Karpas-422 (cell line): Measurements from ENCODE around the gene ZFYVE19. TPM values are rescaled to one million over a fixed set of nuclear protein-coding genes. Genes with fewer than 3 reads are reported as not detected.

Experiments used
- DNase-seq: peaks from one replicate; pipeline ENCODE4 v3.0.0-alpha.2; 2015
- H2AFZ ChIP-seq: fragments of 200-600 bp; sonication (generic); 2 replicates; pipeline ENCODE4 v1.6.1; 2014; ENCODE audit warnings: antibody characterized with exemption, low read length, mixed read lengths
- H3K27ac ChIP-seq: fragments of 200-600 bp; sonication (generic); 2 replicates; pipeline ENCODE4 v1.5.1; 2014; ENCODE audit warnings: mild to moderate bottlenecking, low read length, moderate library complexity
- H3K27me3 ChIP-seq: fragments of 200-600 bp; sonication (generic); 2 replicates; pipeline ENCODE4 v1.6.1; 2014; ENCODE audit warnings: low read length, mixed read lengths
- H3K36me3 ChIP-seq: fragments of 200-600 bp; sonication (generic); 2 replicates; pipeline ENCODE4 v1.6.1; 2014; ENCODE audit warnings: low read length, mixed read lengths; ENCODE audit not compliant: insufficient read depth
- H3K4me1 ChIP-seq: fragments of 200-600 bp; sonication (generic); 2 replicates; pipeline ENCODE4 v1.6.1; 2014; ENCODE audit warnings: mild to moderate bottlenecking, low read length, mixed read lengths
- H3K4me2 ChIP-seq: fragments of 200-600 bp; sonication (generic); 2 replicates; pipeline ENCODE4 v1.6.1; 2014; ENCODE audit warnings: low read length, low read depth, mild to moderate bottlenecking; ENCODE audit not compliant: poor library complexity, severe bottlenecking
- H3K4me3 ChIP-seq: fragments of 200-600 bp; sonication (generic); 2 replicates; pipeline ENCODE4 v1.5.1; 2014; ENCODE audit warnings: mild to moderate bottlenecking, antibody characterized with exemption, low read length, mixed read lengths
- H3K79me2 ChIP-seq: fragments of 200-600 bp; sonication (generic); 2 replicates; pipeline ENCODE4 v1.6.1; 2014; ENCODE audit warnings: mild to moderate bottlenecking, low read length, mixed read lengths
- H3K9ac ChIP-seq: fragments of 200-600 bp; sonication (generic); 2 replicates; pipeline ENCODE4 v1.6.0; 2014; ENCODE audit warnings: low read length
- H3K9me2 ChIP-seq: fragments of 200-600 bp; sonication (generic), shearing (Covaris generic); replicated peaks from 2 replicates; pipeline ENCODE4 v1.6.0; 2014; ENCODE audit warnings: mild to moderate bottlenecking, low read length, moderate library complexity; ENCODE audit not compliant: insufficient read depth
- H3K9me3 ChIP-seq: fragments of 300-700, 200-600 bp; sonication (generic); 2 replicates; pipeline ENCODE4 v1.6.1; 2014; ENCODE audit warnings: low read length, mixed read lengths
- H4K20me1 ChIP-seq: fragments of 200-600 bp; sonication (generic); 2 replicates; pipeline ENCODE4 v1.6.1; 2014; ENCODE audit warnings: mild to moderate bottlenecking, antibody characterized with exemption, low read length, low read depth; ENCODE audit not compliant: insufficient read depth
- total RNA-seq: library from RNA; depleted of rRNA; stranded (reverse); fragments of >200 nt; shearing (Covaris generic); gene quantifications from 2 replicates; pipeline ENCODE4 v1.2.3, GENCODE V29; 2014; ENCODE audit warnings: low replicate concordance; rRNA removed

The ZFYVE19 gene, protein sequence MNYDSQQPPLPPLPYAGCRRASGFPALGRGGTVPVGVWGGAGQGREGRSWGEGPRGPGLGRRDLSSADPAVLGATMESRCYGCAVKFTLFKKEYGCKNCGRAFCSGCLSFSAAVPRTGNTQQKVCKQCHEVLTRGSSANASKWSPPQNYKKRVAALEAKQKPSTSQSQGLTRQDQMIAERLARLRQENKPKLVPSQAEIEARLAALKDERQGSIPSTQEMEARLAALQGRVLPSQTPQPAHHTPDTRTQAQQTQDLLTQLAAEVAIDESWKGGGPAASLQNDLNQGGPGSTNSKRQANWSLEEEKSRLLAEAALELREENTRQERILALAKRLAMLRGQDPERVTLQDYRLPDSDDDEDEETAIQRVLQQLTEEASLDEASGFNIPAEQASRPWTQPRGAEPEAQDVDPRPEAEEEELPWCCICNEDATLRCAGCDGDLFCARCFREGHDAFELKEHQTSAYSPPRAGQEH
- total RNA-seq = 14.5 and 47.5 TPM in 2 replicates

DNA sequence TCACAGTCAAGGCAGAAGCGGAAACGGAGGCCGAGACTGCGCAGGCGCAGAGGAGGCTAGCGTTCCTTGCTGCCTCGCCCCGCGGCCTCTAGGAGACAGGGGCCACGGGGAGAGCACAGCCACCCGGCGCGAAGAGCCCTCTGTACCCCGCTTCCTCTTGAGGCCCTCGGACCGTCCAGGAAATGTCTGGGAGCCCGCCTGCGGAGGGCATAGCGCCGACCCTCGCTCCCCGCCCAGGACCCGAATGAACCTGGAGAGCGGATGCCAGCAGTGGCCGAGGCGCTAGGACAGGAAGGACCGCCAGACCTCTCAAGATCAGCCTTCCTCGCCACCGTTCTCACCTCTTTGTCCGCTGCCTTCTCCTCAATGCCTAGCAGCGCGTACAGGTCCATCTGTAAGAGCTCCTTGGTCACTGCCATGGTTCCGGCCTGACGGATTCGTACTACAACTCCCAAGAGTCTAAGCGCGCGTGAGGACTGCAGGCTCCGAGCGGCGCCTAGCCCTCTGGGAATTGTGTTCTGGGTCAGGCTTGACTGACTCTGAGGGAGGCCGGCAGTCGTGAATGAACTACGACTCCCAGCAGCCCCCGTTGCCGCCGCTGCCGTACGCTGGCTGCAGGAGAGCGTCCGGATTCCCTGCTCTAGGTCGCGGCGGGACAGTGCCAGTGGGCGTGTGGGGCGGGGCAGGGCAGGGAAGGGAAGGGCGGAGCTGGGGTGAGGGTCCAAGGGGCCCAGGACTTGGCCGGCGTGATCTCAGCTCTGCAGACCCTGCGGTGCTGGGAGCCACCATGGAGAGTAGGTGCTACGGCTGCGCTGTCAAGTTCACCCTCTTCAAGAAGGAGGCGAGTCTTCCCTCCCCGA lies at the start of gene ZFYVE19, which contains the start of gene DNAJC17:
Gene ZFYVE19, plus strand, starts transcription at position 62 of the 860 bp plus-strand sequence. Its CDS starts 501 bp downstream, at position 563.
Gene DNAJC17, minus strand, starts transcription at position 446 of the 860 bp plus-strand sequence. Its CDS starts 27 bp downstream, at position 419.
- H3K79me2 ChIP-seq = peaks cover 37% of the 10 kb centered on the region
- no peaks in the 10 kb centered on the region for H4K20me1 ChIP-seq
- peaks cover 21% of the 10 kb centered on the region for H3K4me1 ChIP-seq
- peak within 1 kb of the TSS; percentile 82 for H3K4me2 ChIP-seq
- no peaks in the 10 kb centered on the region for H3K9me2 ChIP-seq
- H3K9me3 ChIP-seq = no peaks in the 10 kb centered on the region
- H3K27ac ChIP-seq = peak within 1 kb of the TSS; percentile 79
- peak within 1 kb of the TSS; percentile 84 for H3K4me3 ChIP-seq
- H3K36me3 ChIP-seq = no peaks in the 10 kb centered on the region
- DNase-seq = peak; percentile 99
- H3K9ac ChIP-seq = peak within 1 kb of the TSS; percentile 92
- H2AFZ ChIP-seq = peak within 1 kb of the TSS; percentile 95
- no peaks in the 10 kb centered on the region for H3K27me3 ChIP-seq

DNA sequence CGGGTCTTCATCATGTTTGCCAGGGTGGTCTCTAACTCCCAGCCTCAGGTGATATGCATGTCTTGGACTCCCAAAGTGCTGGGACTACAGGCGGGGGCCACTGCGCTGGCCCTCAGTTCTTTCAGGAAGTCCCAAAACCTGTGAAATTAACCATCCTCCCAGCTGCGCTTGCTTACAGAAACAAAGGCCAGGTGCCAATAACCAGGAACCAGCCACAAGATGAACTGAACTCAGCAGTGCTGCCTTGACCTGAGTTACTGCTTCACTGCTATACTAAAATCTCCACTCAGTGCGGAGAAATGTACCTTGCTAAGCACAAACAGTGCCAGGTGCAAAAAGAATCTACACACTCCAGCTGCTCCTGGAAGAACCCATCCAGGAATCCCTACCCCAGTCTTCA lies 46.9 kb upstream of the ZFYVE19 start:
- H2AFZ ChIP-seq = no peak overlapping the region
- no peak overlapping the region for H3K4me3 ChIP-seq
- H3K79me2 ChIP-seq = peaks cover under 1% of the 10 kb centered on the region; the same call in 1 of the 2 replicates
- H3K9me2 ChIP-seq = no peaks in the 10 kb centered on the region
- H3K4me1 ChIP-seq = peaks cover 26% of the 10 kb centered on the region
- DNase-seq = no peak
- no peaks in the 10 kb centered on the region for H3K27me3 ChIP-seq
- no peak overlapping the region for H3K27ac ChIP-seq
- H3K9ac ChIP-seq = no peak overlapping the region
- H3K4me2 ChIP-seq = no peak overlapping the region
- no peaks in the 10 kb centered on the region for H4K20me1 ChIP-seq
- H3K9me3 ChIP-seq = no peaks in the 10 kb centered on the region
- no peaks in the 10 kb centered on the region for H3K36me3 ChIP-seq

DNA sequence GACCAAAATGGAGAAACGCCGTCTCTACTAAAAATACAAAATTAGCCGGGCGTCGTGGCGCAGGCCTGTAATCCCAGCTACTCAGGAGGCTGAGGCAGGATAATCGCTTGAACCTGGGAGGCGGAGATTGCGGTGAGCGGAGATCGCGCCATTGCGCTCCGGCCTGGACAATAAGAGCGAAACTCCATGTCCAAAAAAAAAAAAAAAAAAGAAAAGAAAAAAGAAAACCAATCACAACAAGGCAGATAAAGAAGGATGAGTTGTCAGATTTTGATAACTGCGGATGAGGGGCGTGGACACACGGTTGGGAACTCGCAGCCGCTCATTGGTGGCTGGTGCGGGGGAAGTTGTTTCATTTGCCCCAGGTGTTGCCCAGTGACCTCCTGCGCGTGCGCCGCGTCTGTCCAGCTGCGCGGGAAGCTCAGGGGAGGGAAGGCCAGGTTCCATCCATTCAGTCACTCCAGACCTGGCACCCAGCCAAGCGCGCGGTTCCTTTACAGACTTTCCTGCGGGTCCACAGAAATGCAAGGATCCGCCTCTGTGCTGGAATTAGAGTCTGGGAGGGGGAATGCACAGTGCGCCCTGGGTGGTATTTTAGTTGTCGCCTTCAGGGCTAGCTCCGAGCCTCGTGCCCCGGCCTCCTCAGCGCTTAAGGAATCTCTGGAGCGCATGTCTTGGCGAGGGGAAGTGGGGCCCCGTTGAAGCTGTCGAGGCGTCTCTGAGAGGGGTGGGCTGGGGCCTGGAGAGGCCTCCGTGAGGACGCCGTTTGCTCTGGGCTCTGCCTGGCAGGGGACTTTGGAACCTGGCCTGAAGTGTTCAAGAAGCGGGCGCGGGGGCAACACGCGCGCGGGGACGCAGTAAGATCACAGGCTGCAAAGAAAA lies 43.7 kb upstream of the ZFYVE19 start:
- peak; percentile 67 for DNase-seq
- Histone ChIP-seq H3K4me1 (peaks cover 45% of the 10 kb centered on the region), H3K27me3 (no peaks in the 10 kb centered on the region), H3K9me2 (no peaks in the 10 kb centered on the region), H3K36me3 (peaks cover 3% of the 10 kb centered on the region; the same call in 1 of the 2 replicates), H3K9me3 (no peaks in the 10 kb centered on the region), H3K4me3 (peak overlapping the region; percentile 73), H3K79me2 (peaks cover 9% of the 10 kb centered on the region; the same call in 1 of the 2 replicates), H4K20me1 (0 out of 2 replicates have a peak, but pooled peaks cover 3% of the 10 kb centered on the region), H3K9ac (peak overlapping the region; percentile 85), H3K27ac (peak overlapping the region; percentile 89), H2AFZ (peak overlapping the region; percentile 76), H3K4me2 (peak overlapping the region; percentile 84)

DNA sequence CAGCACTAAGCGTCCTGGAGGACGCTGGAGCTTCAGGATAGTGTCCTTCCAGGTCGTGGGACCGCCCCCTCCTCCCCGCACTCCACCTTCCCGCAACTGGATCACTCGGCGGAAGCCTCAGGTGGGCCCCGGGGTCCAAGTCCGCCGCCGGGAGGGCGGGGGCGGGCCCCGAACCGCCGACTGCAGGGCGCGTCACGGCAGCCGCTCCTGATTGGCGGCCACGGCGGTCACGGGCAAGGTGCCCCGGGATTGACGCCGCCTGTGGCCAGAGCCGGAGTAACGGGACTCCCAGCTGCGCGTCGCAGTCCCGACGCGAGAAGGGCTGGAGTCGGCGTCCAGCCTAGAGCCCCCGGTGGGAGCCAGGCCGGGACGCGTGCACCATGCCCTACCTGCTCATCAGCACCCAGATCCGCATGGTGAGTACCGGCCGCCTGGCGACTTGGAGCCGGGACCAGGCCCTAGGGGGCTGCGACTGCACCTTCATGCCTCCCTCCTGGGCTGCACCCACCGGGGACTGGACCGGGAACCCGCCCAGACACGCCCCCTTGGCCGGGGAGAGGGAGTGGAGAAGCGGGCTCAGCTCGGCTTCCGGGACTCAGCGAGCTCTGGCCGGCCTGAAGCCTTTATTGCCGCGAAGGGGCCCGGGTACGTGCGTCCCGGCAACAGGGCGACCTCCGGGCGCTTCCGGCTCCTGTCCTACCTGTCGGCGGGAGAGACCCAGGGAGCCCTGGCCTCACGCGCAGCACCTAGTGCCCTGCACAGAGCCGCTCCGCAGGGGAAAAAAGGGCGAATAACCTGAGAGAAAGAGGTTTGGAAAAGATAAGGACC lies 42.9 kb upstream of the ZFYVE19 start, which contains the start of gene GCHFR:
Gene GCHFR, plus strand, starts transcription at position 268 of the 828 bp plus-strand sequence. Its CDS starts 113 bp downstream, at position 381.
- Histone ChIP-seq H2AFZ (peak within 1 kb of the TSS; percentile 76), H3K9me2 (no peaks in the 10 kb centered on the region), H4K20me1 (0 out of 2 replicates have a peak, but pooled peaks cover 3% of the 10 kb centered on the region), H3K9me3 (no peaks in the 10 kb centered on the region), H3K27ac (peak within 1 kb of the TSS; percentile 89), H3K4me2 (peak within 1 kb of the TSS; percentile 84), H3K36me3 (peaks cover 3% of the 10 kb centered on the region; the same call in 1 of the 2 replicates), H3K4me1 (peaks cover 54% of the 10 kb centered on the region), H3K9ac (peak within 1 kb of the TSS; percentile 85), H3K27me3 (no peaks in the 10 kb centered on the region), H3K79me2 (peaks cover 9% of the 10 kb centered on the region; the same call in 1 of the 2 replicates), H3K4me3 (peak within 1 kb of the TSS; percentile 73)
- DNase-seq = peak; percentile 89

DNA sequence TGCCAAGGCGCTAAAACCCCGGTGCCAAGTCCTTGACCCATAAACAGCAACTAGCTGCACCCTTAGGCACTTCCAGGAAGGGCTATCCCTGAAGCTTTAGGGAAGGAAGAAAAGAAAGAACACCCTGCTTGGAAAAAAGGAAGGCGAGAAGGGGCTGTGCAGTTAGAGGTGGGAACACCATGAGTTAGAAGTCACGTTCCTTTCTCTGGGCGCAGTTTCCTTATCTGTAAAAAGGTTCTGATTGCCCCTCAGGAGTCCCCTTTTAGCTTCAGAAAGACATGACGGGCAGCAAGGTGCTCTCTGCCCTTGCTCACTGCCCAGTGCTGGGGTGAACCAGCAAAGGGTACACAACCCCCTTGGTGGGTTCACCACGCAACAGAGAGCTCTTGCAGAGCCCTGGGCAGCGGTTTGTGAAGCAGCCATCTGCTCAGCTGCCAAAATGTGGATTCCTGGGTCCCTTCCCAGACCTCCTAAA lies 42.2 kb upstream of the ZFYVE19 start:
- Histone ChIP-seq H3K9me2 (no peaks in the 10 kb centered on the region), H3K79me2 (peaks cover 9% of the 10 kb centered on the region; the same call in 1 of the 2 replicates), H3K4me3 (peak overlapping the region; percentile 73), H3K4me2 (peak overlapping the region; percentile 84), H3K9ac (peak overlapping the region; percentile 85), H3K27me3 (no peaks in the 10 kb centered on the region), H4K20me1 (0 out of 2 replicates have a peak, but pooled peaks cover 3% of the 10 kb centered on the region), H3K9me3 (no peaks in the 10 kb centered on the region), H3K27ac (peak overlapping the region; percentile 89), H3K4me1 (peaks cover 58% of the 10 kb centered on the region), H2AFZ (peak overlapping the region; percentile 70; the same call in 1 of the 2 replicates), H3K36me3 (peaks cover 3% of the 10 kb centered on the region; the same call in 1 of the 2 replicates)
- DNase-seq = peak; percentile 66

DNA sequence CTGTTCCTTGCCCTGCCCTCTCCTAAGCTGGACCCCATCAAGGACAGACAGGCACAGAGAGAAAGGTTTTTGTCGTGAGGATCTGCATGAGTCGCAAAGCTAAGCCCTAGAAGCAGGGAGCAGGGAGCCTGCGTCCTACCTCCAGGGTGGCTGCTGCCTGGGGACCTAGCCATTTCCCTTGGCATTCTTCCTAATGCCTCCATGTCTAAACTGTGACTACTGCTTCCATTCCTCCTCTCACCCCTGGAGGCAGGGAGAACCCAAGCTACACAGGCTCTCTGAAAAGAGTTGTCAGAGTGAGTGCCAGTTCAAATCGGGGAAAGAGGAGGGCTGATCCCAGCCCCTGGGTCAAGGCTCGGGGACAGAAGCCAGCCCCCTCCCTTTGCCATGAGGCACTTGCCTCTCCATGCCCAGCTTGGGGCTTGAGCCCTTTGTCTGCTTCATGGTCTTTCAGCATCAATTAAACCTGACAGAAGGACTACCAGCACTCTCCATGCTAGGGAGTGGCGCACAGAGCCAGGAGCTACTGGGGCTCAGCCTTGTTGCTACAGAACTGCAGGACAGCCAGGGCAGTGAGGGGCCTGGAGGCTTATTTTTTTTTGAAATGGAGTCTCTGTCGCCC lies 40.6 kb upstream of the ZFYVE19 start:
- Histone ChIP-seq H3K4me3 (peak overlapping the region; percentile 73; the same call in 1 of the 2 replicates), H3K27me3 (no peaks in the 10 kb centered on the region), H3K4me2 (peak overlapping the region; percentile 84), H3K4me1 (peaks cover 72% of the 10 kb centered on the region), H3K9me2 (no peaks in the 10 kb centered on the region), H3K9ac (peak overlapping the region; percentile 85; the same call in 1 of the 2 replicates), H3K79me2 (peaks cover 9% of the 10 kb centered on the region; the same call in 1 of the 2 replicates), H3K9me3 (no peaks in the 10 kb centered on the region), H4K20me1 (0 out of 2 replicates have a peak, but pooled peaks cover 3% of the 10 kb centered on the region), H2AFZ (no peak overlapping the region), H3K36me3 (peaks cover 3% of the 10 kb centered on the region; the same call in 1 of the 2 replicates), H3K27ac (peak overlapping the region; percentile 89)
- no peak for DNase-seq
